ENCODE measurements around the gene FHIT.
"Not testable (repeated sequence)": the region's sequence is repeated elsewhere in the genome, so short reads cannot be mapped to it uniquely, and the experiment has no call there.

The FHIT gene

DNA sequence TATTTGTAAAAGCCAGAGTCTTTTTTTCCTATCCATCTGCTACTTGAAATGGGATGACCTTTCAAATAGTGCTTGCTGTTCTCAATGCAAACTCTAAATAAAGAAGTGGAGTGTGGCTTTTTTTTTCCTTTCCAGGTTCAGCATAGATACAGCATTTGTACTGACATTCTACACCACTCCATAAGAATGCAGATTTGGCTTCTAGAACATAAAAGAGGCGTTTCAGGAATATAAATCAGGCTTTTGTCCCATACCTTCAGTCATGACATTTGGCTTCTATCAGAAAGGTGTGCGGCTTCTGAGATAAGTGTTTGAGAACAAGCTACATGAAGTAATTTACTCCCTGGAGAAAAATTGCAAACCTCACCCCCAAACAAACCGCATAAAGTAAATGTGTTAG, 553.1 kb downstream of the FHIT start:
- no peak for TF ChIP-seq CTCF (IDR thresholded peaks at IDR 0.05; ENCODE audit: low read depth, low read length)
- Histone ChIP-seq H3K4me1 (no peaks in the 10 kb centered on the region), H3K9me3 (no peaks in the 10 kb centered on the region), H3K36me3 (no peaks in the 10 kb centered on the region), H3K27me3 (no peaks in the 10 kb centered on the region), H3K4me3 (ENCODE audit: low read depth, low read length) (no peak overlapping the region)
- DNase-seq: no peak

DNA sequence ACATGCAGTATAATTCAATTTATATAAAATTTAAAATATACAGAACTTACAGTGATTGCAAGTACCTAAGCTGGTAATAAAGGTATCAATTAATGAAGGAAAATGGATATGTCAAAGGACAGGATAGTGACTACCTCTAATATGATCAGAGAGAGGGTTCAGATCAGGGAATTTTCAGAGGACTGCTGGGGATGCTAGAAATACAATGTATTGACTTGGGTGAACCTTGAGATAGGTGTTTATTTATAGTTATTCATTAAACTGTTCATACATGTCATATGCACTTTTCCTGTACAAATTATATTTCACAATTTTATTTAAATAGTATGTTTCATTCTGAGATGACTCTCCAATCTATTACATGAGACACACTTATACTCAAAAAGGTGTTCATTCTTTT, 554.1 kb downstream of the FHIT start:
- no peak for TF ChIP-seq CTCF (IDR thresholded peaks at IDR 0.05; ENCODE audit: low read depth, low read length)
- H3K4me3 ChIP-seq (ENCODE audit: low read depth, low read length): no peak overlapping the region
- H3K36me3 ChIP-seq: no peaks in the 10 kb centered on the region
- no peaks in the 10 kb centered on the region for H3K27me3 ChIP-seq
- H3K9me3 ChIP-seq: no peaks in the 10 kb centered on the region
- no peaks in the 10 kb centered on the region for H3K4me1 ChIP-seq
- no peak for DNase-seq

GRCh38 chr3:60696428-60697125, 554.7 kb downstream of the FHIT start:
- H3K9me3 ChIP-seq: no peaks in the 10 kb centered on the region
- H3K4me1 ChIP-seq: no peaks in the 10 kb centered on the region
- H3K27me3 ChIP-seq: no peaks in the 10 kb centered on the region
- no peak for DNase-seq
- no peak overlapping the region for H3K4me3 ChIP-seq (ENCODE audit: low read depth, low read length)
- H3K36me3 ChIP-seq: no peaks in the 10 kb centered on the region
- TF ChIP-seq CTCF (IDR thresholded peaks at IDR 0.05; ENCODE audit: low read depth, low read length): no peak

- Histone ChIP-seq H3K27me3 (no peaks in the 10 kb centered on the region), H3K4me3 (ENCODE audit: low read depth, low read length) (no peak overlapping the region), H3K4me1 (no peaks in the 10 kb centered on the region), H3K36me3 (no peaks in the 10 kb centered on the region), H3K9me3 (no peaks in the 10 kb centered on the region)
- DNase-seq: no peak
- no peak for TF ChIP-seq CTCF (IDR thresholded peaks at IDR 0.05; ENCODE audit: low read depth, low read length)
Observed at GRCh38 chr3:60675424-60675823, 575.8 kb downstream of the FHIT start.

- TF ChIP-seq CTCF (IDR thresholded peaks at IDR 0.05; ENCODE audit: low read depth, low read length): no peak
- Histone ChIP-seq H3K27me3 (no peaks in the 10 kb centered on the region), H3K9me3 (no peaks in the 10 kb centered on the region), H3K4me3 (ENCODE audit: low read depth, low read length) (no peak overlapping the region), H3K4me1 (no peaks in the 10 kb centered on the region), H3K36me3 (no peaks in the 10 kb centered on the region)
- no peak for DNase-seq
Observed at GRCh38 chr3:60674870-60675269, 576.4 kb downstream of the FHIT start.

DNA sequence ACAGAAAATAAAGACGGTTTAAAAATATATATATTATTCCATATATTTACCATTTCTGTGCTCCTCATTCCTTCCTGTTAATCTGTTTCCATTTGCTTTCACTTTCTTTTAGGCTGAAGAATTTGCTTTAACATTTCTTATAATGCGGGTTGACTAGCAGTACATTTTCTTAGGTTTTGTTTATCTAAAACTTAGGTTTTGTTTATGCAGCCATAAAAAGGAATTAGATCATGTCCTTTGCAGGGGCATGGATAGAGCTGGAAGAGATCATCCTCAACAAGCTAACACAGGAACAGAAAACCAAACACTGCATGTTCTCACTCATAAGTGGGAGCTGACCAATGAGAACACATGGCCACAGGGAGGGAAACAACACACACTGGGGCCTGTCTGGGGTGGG, 578.1 kb downstream of the FHIT start:
- no peaks in the 10 kb centered on the region for H3K9me3 ChIP-seq
- TF ChIP-seq CTCF (IDR thresholded peaks at IDR 0.05; ENCODE audit: low read depth, low read length): no peak
- DNase-seq: no peak
- H3K27me3 ChIP-seq: no peaks in the 10 kb centered on the region
- H3K4me1 ChIP-seq: no peaks in the 10 kb centered on the region
- no peaks in the 10 kb centered on the region for H3K36me3 ChIP-seq
- no peak overlapping the region for H3K4me3 ChIP-seq (ENCODE audit: low read depth, low read length)

- not testable (repeated sequence) for H3K4me1 ChIP-seq; DNase-seq; H3K27me3 ChIP-seq; H3K36me3 ChIP-seq; H3K4me3 ChIP-seq (ENCODE audit: low read depth, low read length); H3K9me3 ChIP-seq
Observed at GRCh38 chr3:60672337-60672736, 578.9 kb downstream of the FHIT start.
